Measurements from ENCODE around the gene TXLNB.
A peak's percentile ranks its signal among the peaks of the same experiment; 100 is the strongest.

TXLNB gene

GRCh38 chr6:139291813-139292619, at the start of gene TXLNB:
TSS of gene TXLNB (minus strand) at chr6:139291998. CDS start at chr6:139288899, 3,099 bp downstream.
- no peak for DNase-seq

- no peak for DNase-seq
Observed at GRCh38 chr6:139341060-139341459, 49.3 kb upstream of the TXLNB start.

- DNase-seq, result no peak
Observed at GRCh38 chr6:139338795-139339194, 47.0 kb upstream of the TXLNB start.

DNA sequence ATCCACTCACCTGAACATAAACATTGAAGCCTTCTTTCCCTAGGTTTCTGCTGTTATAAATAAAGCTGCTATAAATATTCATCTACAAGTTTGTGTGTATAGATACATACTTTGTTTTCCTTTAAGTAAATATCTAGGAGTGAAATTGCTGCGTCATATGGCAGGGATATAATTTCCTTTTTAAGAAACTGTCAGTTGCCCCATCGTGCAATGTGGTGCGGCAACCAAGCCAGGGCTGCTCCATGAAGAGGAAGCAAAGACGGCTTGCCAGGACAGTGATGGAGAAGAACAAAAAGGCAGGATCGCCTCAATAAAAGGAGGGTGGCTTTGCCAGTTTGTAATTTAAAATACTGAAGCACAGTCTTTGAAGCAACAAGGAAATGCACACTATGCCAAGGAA, 46.0 kb upstream of the TXLNB start:
- DNase-seq, result no peak

DNA sequence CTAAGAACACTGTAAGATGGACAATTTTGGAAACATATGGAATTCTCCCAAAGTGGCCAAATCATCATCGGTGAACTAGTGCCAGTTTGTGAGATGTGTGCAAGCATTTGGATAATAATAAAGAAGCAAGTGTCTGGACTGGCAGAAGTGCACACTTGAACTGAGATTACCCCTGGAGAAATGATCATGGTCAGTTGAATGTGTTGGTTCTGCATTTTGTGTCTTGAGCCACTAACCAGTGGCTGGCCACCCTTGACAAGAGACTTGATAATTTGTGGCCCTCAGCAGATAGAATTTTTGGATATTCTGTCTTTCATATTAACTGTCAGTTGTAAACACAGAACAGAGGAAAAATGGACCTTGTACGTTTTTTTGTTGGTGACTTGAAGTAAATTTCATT, 45.2 kb upstream of the TXLNB start:
- no peak for DNase-seq

- DNase-seq, result peak; percentile 19
Observed at GRCh38 chr6:139336488-139336887, 44.7 kb upstream of the TXLNB start.

DNA sequence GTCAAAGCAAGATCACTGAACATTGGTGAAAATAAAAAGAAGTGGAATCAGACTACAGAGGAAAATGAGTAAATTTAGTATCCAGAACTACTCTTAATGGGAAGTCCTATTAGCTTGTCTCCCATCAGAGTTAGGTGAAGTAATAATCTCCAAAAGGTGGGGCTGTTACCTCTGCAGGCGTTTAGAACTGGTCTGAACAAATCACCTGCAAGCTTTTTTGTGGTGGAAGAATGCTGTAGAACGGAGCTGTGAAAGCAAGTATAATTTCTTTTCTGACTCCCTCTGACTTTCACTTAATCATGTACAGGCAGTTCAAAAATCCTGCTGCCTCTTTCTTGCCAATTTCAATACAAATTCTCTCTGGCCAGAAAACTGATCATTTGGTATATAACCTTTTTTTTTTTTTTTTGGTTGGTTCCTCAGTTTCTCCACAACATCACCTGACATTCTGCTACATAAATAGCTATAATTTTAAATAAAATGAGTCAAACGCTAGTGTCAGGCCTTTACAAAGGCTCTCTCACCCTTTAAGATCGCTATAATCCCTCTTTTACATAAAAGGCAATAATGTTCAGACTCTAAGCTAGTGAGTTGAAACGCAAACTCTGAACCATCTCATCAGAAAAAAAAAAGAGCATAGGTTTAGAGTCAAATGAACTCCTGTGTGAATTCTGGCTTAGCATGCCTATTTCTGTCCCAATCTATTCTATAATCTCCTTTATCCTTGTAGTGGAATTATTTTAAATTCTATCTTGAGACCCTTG, 43.8 kb upstream of the TXLNB start:
- no peak for DNase-seq

- no peak for DNase-seq
Observed at GRCh38 chr6:139334806-139335446, 43.1 kb upstream of the TXLNB start.

DNA sequence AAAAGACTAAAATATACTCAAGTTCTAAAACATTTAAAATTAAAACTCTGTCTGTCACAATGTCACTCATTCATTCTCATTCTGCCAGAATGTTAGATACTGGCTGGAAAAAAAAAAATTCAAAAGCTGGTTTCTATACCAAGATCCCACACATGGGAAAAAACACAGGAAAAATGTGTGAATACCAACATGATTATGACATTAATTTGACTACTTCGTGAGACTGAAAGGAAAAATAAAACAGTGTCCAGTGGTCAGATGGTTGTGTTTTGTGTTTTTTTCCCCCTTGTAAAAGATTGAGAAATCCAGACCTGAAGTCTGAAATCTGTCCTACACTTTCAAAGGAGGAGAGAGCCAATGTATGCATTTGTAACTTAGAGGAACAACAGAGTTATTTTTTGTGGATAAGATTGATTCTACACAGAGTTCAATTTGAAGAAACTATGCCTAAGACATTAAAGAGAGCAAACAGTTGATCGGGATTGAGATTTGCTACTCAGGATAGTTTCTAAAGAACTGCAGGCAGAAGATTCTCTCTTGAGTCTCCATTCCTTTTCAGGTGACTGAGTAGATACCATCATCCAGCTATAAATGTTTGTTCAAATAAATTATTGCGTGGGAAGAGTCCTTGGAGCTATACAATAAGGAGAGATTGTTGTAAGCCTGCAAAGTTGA, 39.2 kb upstream of the TXLNB start:
- no peak for DNase-seq

DNA sequence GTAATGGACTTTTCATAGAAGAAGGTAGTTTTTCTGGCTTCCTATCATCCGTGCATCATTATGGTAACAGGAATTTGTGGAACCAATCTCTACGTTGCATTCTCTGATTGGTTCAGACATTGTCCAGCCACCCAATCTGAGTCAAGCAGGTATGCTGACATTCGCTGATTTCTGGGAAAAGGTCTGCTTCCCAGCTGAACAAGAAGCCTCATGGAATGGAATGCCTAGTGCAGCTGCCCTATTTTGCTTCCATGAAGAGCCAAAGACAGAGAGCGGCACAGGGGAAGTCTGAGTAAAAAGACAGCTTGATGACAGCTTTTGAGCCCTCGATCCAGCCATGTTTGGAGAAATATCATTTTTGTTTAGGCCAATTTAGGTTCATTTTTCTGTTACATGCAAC, 38.5 kb upstream of the TXLNB start:
- DNase-seq, result no peak

GRCh38 chr6:139329224-139329623, 37.4 kb upstream of the TXLNB start:
- DNase-seq, result no peak

- no peak for DNase-seq
Observed at GRCh38 chr6:139327038-139327437, 35.2 kb upstream of the TXLNB start.

GRCh38 chr6:139325686-139326085, 33.9 kb upstream of the TXLNB start:
- DNase-seq, result no peak

DNA sequence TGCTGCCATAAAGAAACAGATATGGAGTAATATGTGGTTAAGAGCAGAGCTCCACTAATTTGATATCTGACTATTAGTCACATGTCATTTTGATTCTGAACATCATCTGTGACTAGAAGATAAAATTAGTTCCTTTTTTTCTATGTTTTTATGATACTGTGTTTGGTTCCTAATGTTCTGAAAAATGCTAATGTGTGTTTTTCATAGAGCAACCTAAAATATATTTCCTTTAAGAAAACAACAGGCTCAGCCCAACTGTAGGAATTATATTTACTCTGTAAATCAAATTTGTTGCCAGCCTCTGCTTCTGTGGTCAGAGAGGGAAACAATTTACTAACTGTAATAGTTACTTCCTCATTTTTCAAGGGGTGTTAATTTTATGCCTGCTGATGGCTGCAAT, 33.3 kb upstream of the TXLNB start:
- DNase-seq, result no peak

GRCh38 chr6:139324301-139324555, 32.4 kb upstream of the TXLNB start:
- no peak for DNase-seq

- DNase-seq, result no peak
Observed at GRCh38 chr6:139323511-139324300, 31.9 kb upstream of the TXLNB start.

- DNase-seq, result no peak
Observed at GRCh38 chr6:139320081-139320480, 28.3 kb upstream of the TXLNB start.

DNA sequence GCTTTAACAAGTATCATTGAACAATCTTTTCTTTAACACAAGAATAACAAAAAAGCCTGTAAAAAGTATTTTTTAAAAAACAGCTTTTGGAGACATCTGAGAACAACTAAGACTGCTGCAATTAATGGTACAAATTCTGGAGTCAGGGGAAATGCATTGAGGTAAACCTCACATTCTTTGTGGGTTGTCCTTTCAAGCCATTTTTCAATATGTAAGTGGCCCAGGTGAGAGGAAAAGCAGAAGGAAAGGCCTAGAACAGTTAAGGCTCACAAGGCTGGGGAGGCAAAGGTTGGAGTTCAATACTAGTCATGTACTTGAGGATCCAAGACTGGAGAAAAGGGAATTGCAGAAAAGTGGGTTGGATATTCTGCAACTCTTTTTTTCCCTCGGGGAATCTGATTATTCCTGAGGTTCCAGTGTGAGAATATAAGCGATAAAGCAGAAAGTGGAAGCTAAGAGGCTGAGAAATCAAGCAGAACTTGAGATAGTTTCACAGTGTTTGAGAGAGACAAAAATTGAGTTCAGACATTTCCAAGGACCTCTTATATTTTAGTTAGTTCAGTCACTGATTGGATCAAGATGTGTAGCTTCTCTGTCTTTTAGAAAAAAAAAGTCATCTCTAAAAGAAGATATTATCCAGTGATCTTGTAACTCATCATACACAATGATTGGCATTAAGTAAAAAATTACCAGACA, 25.0 kb upstream of the TXLNB start:
- no peak for DNase-seq

DNA sequence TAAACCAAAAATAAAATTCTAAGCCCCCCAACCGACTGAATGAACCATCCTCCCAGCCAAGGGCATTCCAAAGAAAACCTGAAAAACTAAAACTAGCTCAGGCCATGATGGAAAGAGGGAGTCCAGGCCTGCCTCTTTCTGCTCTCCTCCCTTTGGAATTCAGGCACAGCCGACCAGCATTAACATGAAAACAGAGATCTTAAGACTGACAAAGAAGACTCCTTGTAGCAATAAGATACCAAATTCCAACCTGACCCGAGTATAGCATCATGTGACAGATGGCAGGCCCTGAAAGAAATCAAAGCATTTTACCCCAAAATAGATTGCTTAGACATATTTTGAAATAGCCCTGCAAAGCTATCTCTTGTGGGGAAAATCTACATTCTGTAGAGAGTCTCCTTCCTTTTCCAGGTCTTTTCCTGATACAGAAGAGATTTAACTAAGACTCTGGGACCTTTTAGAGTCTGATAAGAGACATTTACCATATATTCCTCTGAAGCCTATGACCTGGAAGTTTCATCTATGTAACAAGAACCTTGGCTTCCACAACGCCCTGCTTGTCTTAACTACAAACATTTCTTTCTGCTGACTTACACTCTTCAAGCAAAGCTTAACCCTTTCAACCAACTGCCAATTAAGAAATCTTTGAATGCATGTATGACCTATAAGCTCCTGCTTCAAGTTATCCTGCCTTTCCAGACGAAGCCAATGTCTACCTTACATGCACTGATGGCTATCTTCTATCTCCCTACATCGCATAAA, 22.2 kb upstream of the TXLNB start:
- no peak for DNase-seq

DNA sequence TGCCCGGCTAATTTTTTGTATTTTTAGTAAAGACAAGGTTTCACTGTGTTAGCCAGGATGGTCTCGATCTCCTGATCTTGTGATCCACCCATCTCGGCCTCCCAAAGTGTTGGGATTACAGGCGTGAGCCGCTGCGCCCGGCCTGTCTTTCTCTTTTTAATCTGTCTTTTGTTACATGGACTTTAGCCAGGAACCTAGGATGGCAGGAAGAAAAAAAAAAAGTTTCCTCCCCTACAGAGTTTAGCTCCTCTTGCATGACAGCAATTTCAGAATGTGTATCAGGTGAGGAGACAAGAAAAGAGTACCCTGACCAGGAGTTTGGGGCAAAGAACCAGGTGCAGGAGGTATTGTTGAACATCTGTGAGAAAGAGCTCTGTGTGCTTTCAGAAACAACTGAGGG, 21.4 kb upstream of the TXLNB start:
- DNase-seq, result no peak

DNA sequence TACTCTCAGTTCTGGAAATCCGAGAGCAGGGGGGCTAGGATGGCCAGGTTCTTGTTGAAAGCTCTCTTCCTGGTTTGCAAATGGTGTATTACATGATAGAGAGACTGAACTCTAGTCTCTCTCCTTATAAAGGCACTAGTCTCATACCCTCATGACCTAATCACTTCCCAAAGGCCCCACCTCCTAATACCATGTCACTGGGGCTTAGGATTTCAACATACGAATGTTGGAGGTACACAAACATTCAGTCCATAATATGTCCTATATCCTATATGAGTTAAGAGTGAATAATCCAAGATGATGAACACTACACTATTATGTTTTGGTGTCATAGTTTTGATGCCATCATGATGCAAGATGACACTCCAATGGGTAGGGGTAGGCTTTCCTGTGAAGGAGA, 20.0 kb upstream of the TXLNB start:
- no peak for DNase-seq

Measured in NCI-H1694 treated with DMSO at 0.1 percent for 48 hours (cell line).